ENCODE results near the gene PHF2.
A peak's percentile ranks its signal among the peaks of the same experiment; 100 is the strongest.

Gene PHF2

DNA sequence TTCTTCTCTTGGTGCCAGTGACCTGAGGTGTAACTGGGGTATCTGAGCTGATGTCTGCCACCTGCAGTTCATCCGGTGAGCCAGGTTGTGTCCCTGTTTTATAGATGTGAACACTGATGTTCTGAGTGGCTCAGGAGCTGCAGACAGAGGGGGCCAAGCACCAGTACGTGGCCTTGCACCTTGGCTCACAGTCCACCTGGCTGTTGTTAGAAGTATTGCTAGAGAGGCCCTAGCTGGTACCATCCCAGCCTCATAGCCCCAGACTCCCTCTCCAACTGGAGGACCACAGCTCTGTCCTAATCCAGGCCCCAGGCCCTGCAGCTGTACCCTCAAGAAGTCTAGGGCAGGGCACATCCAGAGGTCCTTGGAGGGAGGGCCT lies 16.2 kb downstream of the PHF2 start:
- ChIA-PET POLR2A (interaction anchor here (0.6 to 1.0 kb wide), 3 partner anchors 26 to 1967 kb away, joined by 3 to 9 read pairs (median 6); no protein-coding TSS in a partner anchor), CTCF (interaction anchor here (0.6 to 2.4 kb wide), 10 partner anchors 8 to 302 kb away, joined by 3 to 7 read pairs (median 4); no protein-coding TSS in a partner anchor)
- H3K27ac ChIP-seq (ENCODE audit: extremely low read depth, low read depth, low read length) = no peak overlapping the region
- 0 out of 2 replicates have a peak, but pooled peaks cover 3% of the 10 kb centered on the region for H3K4me1 ChIP-seq (ENCODE audit: control insufficient read depth, insufficient read depth, low read length)
- TF ChIP-seq, protein P1, sequence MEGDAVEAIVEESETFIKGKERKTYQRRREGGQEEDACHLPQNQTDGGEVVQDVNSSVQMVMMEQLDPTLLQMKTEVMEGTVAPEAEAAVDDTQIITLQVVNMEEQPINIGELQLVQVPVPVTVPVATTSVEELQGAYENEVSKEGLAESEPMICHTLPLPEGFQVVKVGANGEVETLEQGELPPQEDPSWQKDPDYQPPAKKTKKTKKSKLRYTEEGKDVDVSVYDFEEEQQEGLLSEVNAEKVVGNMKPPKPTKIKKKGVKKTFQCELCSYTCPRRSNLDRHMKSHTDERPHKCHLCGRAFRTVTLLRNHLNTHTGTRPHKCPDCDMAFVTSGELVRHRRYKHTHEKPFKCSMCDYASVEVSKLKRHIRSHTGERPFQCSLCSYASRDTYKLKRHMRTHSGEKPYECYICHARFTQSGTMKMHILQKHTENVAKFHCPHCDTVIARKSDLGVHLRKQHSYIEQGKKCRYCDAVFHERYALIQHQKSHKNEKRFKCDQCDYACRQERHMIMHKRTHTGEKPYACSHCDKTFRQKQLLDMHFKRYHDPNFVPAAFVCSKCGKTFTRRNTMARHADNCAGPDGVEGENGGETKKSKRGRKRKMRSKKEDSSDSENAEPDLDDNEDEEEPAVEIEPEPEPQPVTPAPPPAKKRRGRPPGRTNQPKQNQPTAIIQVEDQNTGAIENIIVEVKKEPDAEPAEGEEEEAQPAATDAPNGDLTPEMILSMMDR (tag by site-specific recombination; IDR thresholded peaks at IDR 0.05) = peak; percentile 28; the same call in 1 of the 2 replicates
- no peak for TF ChIP-seq GFI1B (tag by site-specific recombination; IDR thresholded peaks at IDR 0.05)
- no peaks in the 10 kb centered on the region for H3K9me3 ChIP-seq (ENCODE audit: control insufficient read depth, insufficient read depth, low read depth, low read length)
- no peak overlapping the region for H3K4me3 ChIP-seq (ENCODE audit: low read depth, low read length)
- H3K36me3 ChIP-seq (ENCODE audit: control insufficient read depth in 2 of 2, insufficient read depth in 1 of 2, low read length in 2 of 2) = no peaks in the 10 kb centered on the region

DNA sequence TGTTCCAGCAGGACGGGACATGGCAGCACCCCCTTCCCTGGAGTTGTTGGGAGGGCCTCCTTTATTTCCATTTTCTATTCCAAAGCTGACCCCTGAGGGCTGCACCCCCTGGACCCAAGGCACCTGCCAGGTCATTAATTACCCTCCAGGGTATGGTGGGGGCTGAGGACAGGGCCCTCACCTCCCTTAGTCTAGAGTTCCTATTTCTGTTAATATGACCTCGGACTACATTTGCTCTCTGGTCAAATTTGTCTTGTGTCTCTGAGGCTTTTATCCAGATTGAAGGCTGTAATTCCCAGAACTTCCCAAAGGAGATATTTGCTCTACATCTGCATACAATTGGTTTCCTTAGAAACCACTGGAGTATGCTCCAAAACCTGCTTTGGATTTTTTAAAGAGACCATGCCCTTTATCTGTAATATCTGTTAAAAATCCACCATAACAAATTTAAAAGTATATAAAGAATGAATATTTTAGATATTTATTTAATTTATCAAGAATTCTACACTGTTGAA lies 16.8 kb downstream of the PHF2 start:
- Histone ChIP-seq H3K4me1 (ENCODE audit: control insufficient read depth, insufficient read depth, low read length) (0 out of 2 replicates have a peak, but pooled peaks cover 3% of the 10 kb centered on the region), H3K27ac (ENCODE audit: extremely low read depth, low read depth, low read length) (no peak overlapping the region), H3K9me3 (ENCODE audit: control insufficient read depth, insufficient read depth, low read depth, low read length) (no peaks in the 10 kb centered on the region), H3K4me3 (ENCODE audit: low read depth, low read length) (no peak overlapping the region), H3K36me3 (ENCODE audit: control insufficient read depth in 2 of 2, insufficient read depth in 1 of 2, low read length in 2 of 2) (no peaks in the 10 kb centered on the region)
- POLR2A ChIA-PET = interaction anchor here (0.6 to 1.0 kb wide), 3 partner anchors 27 to 1967 kb away, joined by 3 to 9 read pairs (median 6); no protein-coding TSS in a partner anchor
- TF ChIP-seq PRDM1 (tag by site-specific recombination; IDR thresholded peaks at IDR 0.05) = no peak
- TF ChIP-seq ZNF37A (tag by site-specific recombination; IDR thresholded peaks at IDR 0.05) = no peak
- TF ChIP-seq ZNF776 (tag by site-specific recombination; IDR thresholded peaks at IDR 0.05; ENCODE audit: borderline replicate concordance) = no peak
- TF ChIP-seq BCL11A (tag by site-specific recombination; IDR thresholded peaks at IDR 0.05; ENCODE audit: low read depth) = no peak
- TF ChIP-seq ZNF146 (tag by site-specific recombination; IDR thresholded peaks at IDR 0.05) = no peak
- TF ChIP-seq ZNF747 (tag by site-specific recombination; IDR thresholded peaks at IDR 0.05) = no peak
- TF ChIP-seq, protein P2, sequence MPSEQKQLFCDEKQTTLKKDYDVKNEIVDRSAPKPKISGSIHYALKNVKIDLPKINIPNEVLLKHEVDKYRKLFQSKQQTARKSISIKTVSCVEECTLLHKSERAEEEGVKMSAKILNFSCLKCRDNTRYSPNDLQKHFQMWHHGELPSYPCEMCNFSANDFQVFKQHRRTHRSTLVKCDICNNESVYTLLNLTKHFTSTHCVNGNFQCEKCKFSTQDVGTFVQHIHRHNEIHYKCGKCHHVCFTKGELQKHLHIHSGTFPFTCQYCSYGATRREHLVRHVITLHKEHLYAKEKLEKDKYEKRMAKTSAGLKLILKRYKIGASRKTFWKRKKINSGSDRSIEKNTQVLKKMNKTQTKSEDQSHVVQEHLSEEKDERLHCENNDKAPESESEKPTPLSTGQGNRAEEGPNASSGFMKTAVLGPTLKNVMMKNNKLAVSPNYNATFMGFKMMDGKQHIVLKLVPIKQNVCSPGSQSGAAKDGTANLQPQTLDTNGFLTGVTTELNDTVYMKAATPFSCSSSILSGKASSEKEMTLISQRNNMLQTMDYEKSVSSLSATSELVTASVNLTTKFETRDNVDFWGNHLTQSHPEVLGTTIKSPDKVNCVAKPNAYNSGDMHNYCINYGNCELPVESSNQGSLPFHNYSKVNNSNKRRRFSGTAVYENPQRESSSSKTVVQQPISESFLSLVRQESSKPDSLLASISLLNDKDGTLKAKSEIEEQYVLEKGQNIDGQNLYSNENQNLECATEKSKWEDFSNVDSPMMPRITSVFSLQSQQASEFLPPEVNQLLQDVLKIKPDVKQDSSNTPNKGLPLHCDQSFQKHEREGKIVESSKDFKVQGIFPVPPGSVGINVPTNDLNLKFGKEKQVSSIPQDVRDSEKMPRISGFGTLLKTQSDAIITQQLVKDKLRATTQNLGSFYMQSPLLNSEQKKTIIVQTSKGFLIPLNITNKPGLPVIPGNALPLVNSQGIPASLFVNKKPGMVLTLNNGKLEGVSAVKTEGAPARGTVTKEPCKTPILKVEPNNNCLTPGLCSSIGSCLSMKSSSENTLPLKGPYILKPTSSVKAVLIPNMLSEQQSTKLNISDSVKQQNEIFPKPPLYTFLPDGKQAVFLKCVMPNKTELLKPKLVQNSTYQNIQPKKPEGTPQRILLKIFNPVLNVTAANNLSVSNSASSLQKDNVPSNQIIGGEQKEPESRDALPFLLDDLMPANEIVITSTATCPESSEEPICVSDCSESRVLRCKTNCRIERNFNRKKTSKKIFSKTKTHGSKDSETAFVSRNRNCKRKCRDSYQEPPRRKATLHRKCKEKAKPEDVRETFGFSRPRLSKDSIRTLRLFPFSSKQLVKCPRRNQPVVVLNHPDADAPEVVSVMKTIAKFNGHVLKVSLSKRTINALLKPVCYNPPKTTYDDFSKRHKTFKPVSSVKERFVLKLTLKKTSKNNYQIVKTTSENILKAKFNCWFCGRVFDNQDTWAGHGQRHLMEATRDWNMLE (tag by site-specific recombination; conservative IDR thresholded peaks at IDR 0.05; ENCODE audit: low read depth) = no peak
- TF ChIP-seq ZNF560 (tag by site-specific recombination; IDR thresholded peaks at IDR 0.05; ENCODE audit: borderline replicate concordance) = no peak
- TF ChIP-seq, protein P3, sequence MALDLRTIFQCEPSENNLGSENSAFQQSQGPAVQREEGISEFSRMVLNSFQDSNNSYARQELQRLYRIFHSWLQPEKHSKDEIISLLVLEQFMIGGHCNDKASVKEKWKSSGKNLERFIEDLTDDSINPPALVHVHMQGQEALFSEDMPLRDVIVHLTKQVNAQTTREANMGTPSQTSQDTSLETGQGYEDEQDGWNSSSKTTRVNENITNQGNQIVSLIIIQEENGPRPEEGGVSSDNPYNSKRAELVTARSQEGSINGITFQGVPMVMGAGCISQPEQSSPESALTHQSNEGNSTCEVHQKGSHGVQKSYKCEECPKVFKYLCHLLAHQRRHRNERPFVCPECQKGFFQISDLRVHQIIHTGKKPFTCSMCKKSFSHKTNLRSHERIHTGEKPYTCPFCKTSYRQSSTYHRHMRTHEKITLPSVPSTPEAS (tag by site-specific recombination; IDR thresholded peaks at IDR 0.05) = no peak
- TF ChIP-seq HOXC10 (CRISPR knock-in tag; IDR thresholded peaks at IDR 0.05) = no peak
- no peak for TF ChIP-seq ZIC2 (tag by site-specific recombination; IDR thresholded peaks at IDR 0.05)
- no peak for TF ChIP-seq TRIM28 (IDR thresholded peaks at IDR 0.05; ENCODE audit: borderline replicate concordance, low read length)
- TF ChIP-seq SCRT2 (tag by site-specific recombination; IDR thresholded peaks at IDR 0.05) = no peak
- no peak for TF ChIP-seq ZNF629 (tag by site-specific recombination; IDR thresholded peaks at IDR 0.05)
- no peak for TF ChIP-seq ZNF530 (tag by site-specific recombination; IDR thresholded peaks at IDR 0.05; ENCODE audit: low read depth)
- TF ChIP-seq ZNF248 (tag by site-specific recombination; IDR thresholded peaks at IDR 0.05) = no peak
- no peak for TF ChIP-seq ZBTB7A (tag by site-specific recombination; IDR thresholded peaks at IDR 0.05; ENCODE audit: low read depth)
- no peak for TF ChIP-seq ZEB2 (tag by site-specific recombination; IDR thresholded peaks at IDR 0.05)
- TF ChIP-seq GLI2 (tag by site-specific recombination; IDR thresholded peaks at IDR 0.05; ENCODE audit: borderline replicate concordance, low read depth) = no peak
- CTCF ChIA-PET = interaction anchor here (0.6 to 2.4 kb wide), 8 partner anchors 7 to 303 kb away, joined by 3 to 7 read pairs (median 4); no protein-coding TSS in a partner anchor

All from HEK293 (cell line).